Lower leg skin (tissue), 3 donors: ENCODE data around the gene PDZD8.

Experiments used
- POLR2A ChIP-seq, 2 donors: fragments of 450-650 bp; IDR thresholded peaks; one replicate each; pipeline ENCODE4 v1.6.1; 2016 to 2017; ENCODE audit warnings: antibody characterized with exemption in 2 of 2, mild to moderate bottlenecking in 1 of 2, moderate library complexity in 1 of 2
- TF ChIP-seq, protein P1 (sequence below), 3 donors: fragments of 450-650 bp; IDR thresholded peaks; one replicate each; pipeline ENCODE4 v1.5.1; 2016; ENCODE audit warnings: antibody characterized with exemption in 3 of 3, mild to moderate bottlenecking in 3 of 3, moderate library complexity in 2 of 3

DNA sequence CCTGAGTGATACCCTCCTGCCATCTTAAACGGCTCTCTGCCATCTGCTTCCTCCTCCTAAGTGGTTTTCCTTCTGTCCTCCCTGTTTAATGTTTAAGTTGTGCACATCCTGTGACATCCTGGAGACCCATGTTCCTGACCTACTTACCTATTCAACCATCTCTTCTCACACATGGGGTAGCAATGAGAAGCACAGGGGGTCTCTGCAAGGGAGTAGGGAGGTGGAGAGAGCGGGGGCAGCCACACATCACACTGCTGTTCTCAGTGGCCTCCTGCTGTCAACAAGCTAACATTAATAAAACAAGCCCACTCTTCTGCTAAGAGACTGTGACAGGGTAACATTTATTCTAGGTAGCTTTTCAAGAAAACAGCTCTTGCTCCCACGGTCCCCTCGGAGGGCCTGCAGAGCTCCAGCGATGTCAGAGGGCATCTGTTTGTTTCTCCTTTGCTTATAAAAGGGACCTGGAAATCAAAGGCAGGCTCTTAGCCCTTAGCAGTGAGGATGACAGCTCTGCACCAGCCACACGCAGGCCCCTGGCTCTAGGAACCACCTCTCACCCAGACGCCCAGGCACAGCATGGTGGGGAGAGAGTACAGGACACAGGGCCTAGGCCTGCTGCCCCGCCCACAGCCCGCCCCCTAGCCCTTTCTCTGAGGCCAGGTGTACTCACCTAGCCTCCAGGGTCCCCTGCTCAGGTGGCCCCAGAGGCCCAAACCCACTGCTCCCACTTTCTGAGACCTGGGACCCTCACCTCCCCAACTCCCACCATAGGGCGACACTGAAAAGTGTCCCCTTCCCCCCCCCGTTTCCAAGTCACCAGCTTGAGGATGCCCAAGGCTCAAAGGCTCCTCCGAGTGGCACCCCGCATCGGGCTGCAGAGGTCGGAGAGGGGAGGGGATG lies 135.3 kb downstream of the PDZD8 start:
- TF ChIP-seq, protein P1, sequence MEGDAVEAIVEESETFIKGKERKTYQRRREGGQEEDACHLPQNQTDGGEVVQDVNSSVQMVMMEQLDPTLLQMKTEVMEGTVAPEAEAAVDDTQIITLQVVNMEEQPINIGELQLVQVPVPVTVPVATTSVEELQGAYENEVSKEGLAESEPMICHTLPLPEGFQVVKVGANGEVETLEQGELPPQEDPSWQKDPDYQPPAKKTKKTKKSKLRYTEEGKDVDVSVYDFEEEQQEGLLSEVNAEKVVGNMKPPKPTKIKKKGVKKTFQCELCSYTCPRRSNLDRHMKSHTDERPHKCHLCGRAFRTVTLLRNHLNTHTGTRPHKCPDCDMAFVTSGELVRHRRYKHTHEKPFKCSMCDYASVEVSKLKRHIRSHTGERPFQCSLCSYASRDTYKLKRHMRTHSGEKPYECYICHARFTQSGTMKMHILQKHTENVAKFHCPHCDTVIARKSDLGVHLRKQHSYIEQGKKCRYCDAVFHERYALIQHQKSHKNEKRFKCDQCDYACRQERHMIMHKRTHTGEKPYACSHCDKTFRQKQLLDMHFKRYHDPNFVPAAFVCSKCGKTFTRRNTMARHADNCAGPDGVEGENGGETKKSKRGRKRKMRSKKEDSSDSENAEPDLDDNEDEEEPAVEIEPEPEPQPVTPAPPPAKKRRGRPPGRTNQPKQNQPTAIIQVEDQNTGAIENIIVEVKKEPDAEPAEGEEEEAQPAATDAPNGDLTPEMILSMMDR (IDR thresholded peaks at IDR 0.05) = no peak
- TF ChIP-seq POLR2A (IDR thresholded peaks at IDR 0.05) = no peak
